Measurements from ENCODE around the gene MSI2. TPM values are rescaled to one million over a fixed set of nuclear protein-coding genes. Genes with fewer than 3 reads are reported as not detected.

MSI2 gene
- total and polyA plus RNA-seq, 2 experiments from 2014 or later = 15.7 to 76.4 TPM

DNA sequence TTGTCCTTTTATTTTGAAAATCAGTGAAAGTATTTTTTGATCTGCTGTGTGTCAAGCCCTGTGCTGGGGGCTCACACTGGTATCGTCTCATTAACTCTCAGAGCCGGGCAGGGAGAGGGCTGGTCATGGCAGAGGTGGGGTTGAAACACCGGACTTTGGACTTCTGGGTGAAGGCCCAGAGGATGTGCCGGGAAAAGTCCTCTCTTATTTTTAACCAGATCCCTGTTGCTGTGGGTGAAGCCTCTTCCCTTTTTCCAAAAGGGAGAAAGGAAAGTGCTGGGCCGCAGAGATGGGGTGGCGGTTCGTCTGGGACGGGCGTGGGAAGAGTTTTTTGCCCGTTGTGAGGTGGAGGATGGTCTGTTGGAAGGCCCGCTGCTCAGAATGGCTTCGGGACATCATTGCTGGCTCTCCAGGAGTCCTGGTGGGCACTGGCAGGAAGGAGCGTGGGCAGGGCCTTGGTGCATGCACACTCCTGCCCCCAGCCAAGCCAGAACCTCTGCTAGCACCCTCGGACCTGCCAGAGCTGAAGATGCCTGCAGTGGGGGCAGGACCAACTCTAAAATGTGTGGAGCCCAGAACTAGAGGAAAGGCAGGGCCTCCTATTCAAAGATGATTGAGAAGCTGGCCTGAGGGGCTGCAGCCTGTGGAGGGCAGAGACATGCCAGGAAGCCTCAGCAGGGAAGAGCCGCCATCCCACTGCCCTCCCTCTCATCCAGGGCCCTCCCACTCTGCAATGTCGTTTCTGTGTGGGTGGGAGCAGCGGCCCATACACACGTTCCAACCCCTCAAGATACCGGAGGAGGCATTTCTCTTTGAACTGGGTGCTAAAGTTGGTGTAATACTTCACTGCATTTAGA, 275.6 kb downstream of the MSI2 start:
- Histone ChIP-seq H3K27ac (no peak overlapping the region), H3K4me1 (ENCODE audit: low read depth) (peaks cover 47% of the 10 kb centered on the region), H3K9me3 (ENCODE audit: low read depth) (no peaks in the 10 kb centered on the region), H3K4me3 (no peak overlapping the region), H3K36me3 (no peaks in the 10 kb centered on the region), H3K27me3 (no peaks in the 10 kb centered on the region)
- DNase-seq (ENCODE audit: low read depth in 1 of 2, low spot score in 1 of 2) = no peak
- TF ChIP-seq, protein P1, sequence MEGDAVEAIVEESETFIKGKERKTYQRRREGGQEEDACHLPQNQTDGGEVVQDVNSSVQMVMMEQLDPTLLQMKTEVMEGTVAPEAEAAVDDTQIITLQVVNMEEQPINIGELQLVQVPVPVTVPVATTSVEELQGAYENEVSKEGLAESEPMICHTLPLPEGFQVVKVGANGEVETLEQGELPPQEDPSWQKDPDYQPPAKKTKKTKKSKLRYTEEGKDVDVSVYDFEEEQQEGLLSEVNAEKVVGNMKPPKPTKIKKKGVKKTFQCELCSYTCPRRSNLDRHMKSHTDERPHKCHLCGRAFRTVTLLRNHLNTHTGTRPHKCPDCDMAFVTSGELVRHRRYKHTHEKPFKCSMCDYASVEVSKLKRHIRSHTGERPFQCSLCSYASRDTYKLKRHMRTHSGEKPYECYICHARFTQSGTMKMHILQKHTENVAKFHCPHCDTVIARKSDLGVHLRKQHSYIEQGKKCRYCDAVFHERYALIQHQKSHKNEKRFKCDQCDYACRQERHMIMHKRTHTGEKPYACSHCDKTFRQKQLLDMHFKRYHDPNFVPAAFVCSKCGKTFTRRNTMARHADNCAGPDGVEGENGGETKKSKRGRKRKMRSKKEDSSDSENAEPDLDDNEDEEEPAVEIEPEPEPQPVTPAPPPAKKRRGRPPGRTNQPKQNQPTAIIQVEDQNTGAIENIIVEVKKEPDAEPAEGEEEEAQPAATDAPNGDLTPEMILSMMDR (IDR thresholded peaks at IDR 0.05; ENCODE audit: low read depth, low read length) = no peak

DNA sequence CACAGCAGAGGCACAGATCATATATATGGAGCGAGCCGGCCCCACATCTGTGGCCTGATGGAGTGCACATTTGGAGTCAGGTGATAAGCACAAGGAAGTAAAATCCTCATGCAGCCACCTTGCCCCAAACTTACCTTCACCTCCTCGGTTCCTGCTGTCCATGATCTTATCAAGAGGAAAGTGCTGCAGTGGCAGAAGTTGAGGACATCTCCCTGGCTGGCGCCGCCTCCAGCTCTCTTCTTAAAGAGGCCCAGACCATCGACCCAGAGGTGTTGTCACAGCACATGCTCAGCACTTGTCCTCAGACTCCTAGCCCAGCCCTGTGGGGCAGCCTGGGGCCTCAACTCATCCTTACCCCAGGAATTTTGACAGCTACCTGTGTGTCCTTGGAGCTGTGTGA, 276.2 kb downstream of the MSI2 start:
- peaks cover 45% of the 10 kb centered on the region for H3K4me1 ChIP-seq (ENCODE audit: low read depth)
- no peaks in the 10 kb centered on the region for H3K9me3 ChIP-seq (ENCODE audit: low read depth)
- H3K36me3 ChIP-seq = no peaks in the 10 kb centered on the region
- no peak for DNase-seq (ENCODE audit: low read depth in 1 of 2, low spot score in 1 of 2)
- TF ChIP-seq, protein P1 (IDR thresholded peaks at IDR 0.05; ENCODE audit: low read depth, low read length) = no peak
- H3K27ac ChIP-seq = no peak overlapping the region
- H3K4me3 ChIP-seq = no peak overlapping the region
- H3K27me3 ChIP-seq = no peaks in the 10 kb centered on the region

DNA sequence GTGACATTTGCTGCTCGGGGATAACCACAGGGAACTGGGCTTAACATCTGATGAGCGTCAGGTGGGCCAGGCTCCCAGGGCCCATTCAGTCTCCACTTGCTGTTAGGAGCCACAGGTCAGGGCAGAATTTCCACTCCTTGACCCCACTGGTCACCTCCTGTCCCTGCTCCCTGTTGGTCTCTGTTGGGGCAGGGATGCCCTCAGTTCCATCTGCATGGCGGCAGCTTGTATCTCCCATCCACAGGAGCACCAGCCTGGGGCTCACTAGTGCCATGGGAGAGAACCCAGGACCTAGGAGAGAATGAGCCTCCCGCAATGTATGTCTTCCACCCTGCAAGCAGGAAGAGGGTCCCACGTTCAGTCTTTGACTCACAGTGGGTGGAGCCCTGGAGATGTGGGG, 276.6 kb downstream of the MSI2 start:
- no peak overlapping the region for H3K27ac ChIP-seq
- no peak for DNase-seq (ENCODE audit: low read depth in 1 of 2, low spot score in 1 of 2)
- H3K27me3 ChIP-seq = no peaks in the 10 kb centered on the region
- H3K4me3 ChIP-seq = no peak overlapping the region
- peaks cover 45% of the 10 kb centered on the region for H3K4me1 ChIP-seq (ENCODE audit: low read depth)
- TF ChIP-seq, protein P1 (IDR thresholded peaks at IDR 0.05; ENCODE audit: low read depth, low read length) = no peak
- H3K36me3 ChIP-seq = no peaks in the 10 kb centered on the region
- no peaks in the 10 kb centered on the region for H3K9me3 ChIP-seq (ENCODE audit: low read depth)

DNA sequence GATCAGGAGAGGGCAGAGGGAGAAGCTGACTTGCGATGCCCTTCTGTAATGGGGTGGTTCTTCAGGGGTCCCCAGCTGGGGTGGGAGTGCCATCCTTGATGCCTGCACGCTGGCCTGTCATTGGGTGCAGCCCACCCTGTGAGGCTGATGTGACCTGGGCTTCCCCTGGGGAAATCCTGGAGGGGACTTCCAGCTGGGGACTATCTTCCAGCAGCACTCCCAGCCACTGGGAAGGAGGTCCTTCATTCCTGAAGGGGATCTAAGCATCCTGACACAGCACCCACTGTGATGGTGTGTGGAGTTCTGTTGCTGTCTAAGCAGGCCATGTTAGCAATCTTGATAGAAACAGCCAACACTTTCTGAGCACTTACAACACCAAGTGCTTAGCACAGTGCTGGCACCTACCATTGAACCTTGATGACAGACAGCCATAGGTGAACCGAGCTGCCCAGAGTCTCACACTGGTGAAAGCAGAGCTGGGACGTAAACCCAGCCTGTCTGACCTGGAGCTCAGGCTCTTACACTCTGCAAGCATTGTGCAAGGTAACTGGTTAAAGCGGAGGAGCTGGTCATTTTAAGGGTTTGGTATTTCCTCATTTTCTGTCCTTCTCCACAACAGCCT, 277.5 kb downstream of the MSI2 start:
- Histone ChIP-seq H3K4me1 (ENCODE audit: low read depth) (peaks cover 53% of the 10 kb centered on the region), H3K4me3 (no peak overlapping the region), H3K36me3 (no peaks in the 10 kb centered on the region), H3K9me3 (ENCODE audit: low read depth) (no peaks in the 10 kb centered on the region), H3K27ac (no peak overlapping the region), H3K27me3 (no peaks in the 10 kb centered on the region)
- peak in 1 of 2 donors; percentile 59 for DNase-seq (ENCODE audit: low read depth in 1 of 2, low spot score in 1 of 2)
- TF ChIP-seq, protein P1 (IDR thresholded peaks at IDR 0.05; ENCODE audit: low read depth, low read length) = no peak

DNA sequence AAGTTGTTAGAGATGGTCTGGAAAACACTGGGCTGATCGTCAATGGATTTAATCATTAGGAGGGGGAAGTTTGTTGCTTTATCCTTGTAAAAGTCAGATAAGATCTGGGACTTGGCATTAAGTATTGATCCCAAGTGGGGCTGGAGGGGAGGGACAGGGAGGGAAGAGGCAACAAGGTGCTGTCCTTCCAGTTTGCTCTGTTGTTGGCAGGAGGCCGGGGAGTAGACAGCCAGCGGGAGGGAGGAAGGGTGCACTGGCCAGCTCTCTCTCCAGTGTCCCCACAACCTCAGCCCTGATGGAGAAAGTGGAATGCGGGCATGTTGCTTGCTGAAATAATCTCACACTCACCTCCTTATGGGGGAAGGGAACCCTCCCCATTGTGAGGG, 278.5 kb downstream of the MSI2 start:
- no peaks in the 10 kb centered on the region for H3K9me3 ChIP-seq (ENCODE audit: low read depth)
- H3K4me3 ChIP-seq = no peak overlapping the region
- DNase-seq (ENCODE audit: low read depth in 1 of 2, low spot score in 1 of 2) = no peak
- peaks cover 58% of the 10 kb centered on the region for H3K4me1 ChIP-seq (ENCODE audit: low read depth)
- no peaks in the 10 kb centered on the region for H3K36me3 ChIP-seq
- H3K27me3 ChIP-seq = no peaks in the 10 kb centered on the region
- H3K27ac ChIP-seq = no peak overlapping the region
- TF ChIP-seq, protein P1 (IDR thresholded peaks at IDR 0.05; ENCODE audit: low read depth, low read length) = no peak
